ENCODE measurements around the gene TIMD4.

GRCh38 chr5:157004893-157005551 is 42.0 kb upstream of the TIMD4 start:
- TF ChIP-seq CTCF (IDR thresholded peaks at IDR 0.05) (no peak), POLR2A (IDR thresholded peaks at IDR 0.05) (no peak), EP300 (IDR thresholded peaks at IDR 0.05) (no peak)

All from ovary (tissue), 3 donors.